Small intestine (tissue), 7 donors: ENCODE data around the gene KERA. TPM values are rescaled to one million over a fixed set of nuclear protein-coding genes. Genes with fewer than 3 reads are reported as not detected.
A peak's percentile ranks its signal among the peaks of the same experiment; 100 is the strongest.
"Not testable (repeated sequence)": the region's sequence is repeated elsewhere in the genome, so short reads cannot be mapped to it uniquely, and the experiment has no call there.

Experiments
- DNase-seq, 2 donors: peaks; one replicate each; pipeline versions ENCODE4 v3.0.0 to v3.0.0-alpha.2; 2013
- FAIRE-seq: peaks from 2 replicates; lab custom pipeline; 2012; peaks lifted over from hg19 to GRCh38; lab: Jason Lieb, UNC
- H3K27ac ChIP-seq, 3 donors: one replicate each; pipeline ENCODE4 v1.5.1; 2013; ENCODE audit warnings: low read length in 2 of 3, mild to moderate bottlenecking in 2 of 3, control low read depth in 1 of 3, inconsistent platforms in 1 of 3, low read depth in 1 of 3, moderate library complexity in 1 of 3
- H3K27me3 ChIP-seq, 3 donors: one replicate each; pipeline ENCODE4 v1.6.1; 2013; ENCODE audit warnings: low read length in 3 of 3, inconsistent platforms in 1 of 3; ENCODE audit not compliant: control insufficient read depth in 3 of 3, insufficient read depth in 3 of 3
- H3K36me3 ChIP-seq, 3 donors: one replicate each; pipeline ENCODE4 v1.6.1; 2013; ENCODE audit warnings: low read length in 3 of 3, inconsistent platforms in 1 of 3, low read depth in 1 of 3, mild to moderate bottlenecking in 1 of 3, moderate library complexity in 1 of 3; ENCODE audit not compliant: control insufficient read depth in 3 of 3, insufficient read depth in 2 of 3
- H3K4me1 ChIP-seq, 3 donors: one replicate each; pipeline ENCODE4 v1.6.1; 2013; ENCODE audit warnings: low read length in 2 of 3, inconsistent platforms in 1 of 3, low read depth in 1 of 3, mild to moderate bottlenecking in 1 of 3, moderate library complexity in 1 of 3; ENCODE audit not compliant: control insufficient read depth in 3 of 3, insufficient read depth in 2 of 3
- H3K4me3 ChIP-seq, 3 donors: one replicate each; pipeline ENCODE4 v1.5.1; 2013; ENCODE audit warnings: low read length in 3 of 3, control low read depth in 1 of 3, inconsistent platforms in 1 of 3, low read depth in 1 of 3, mild to moderate bottlenecking in 1 of 3, moderate library complexity in 1 of 3
- H3K9me3 ChIP-seq, 2 donors: one replicate each; pipeline ENCODE4 v1.6.1; 2013; ENCODE audit warnings: low read depth in 1 of 2, low read length in 1 of 2; ENCODE audit not compliant: control insufficient read depth in 2 of 2, insufficient read depth in 1 of 2
- WGBS, 3 donors: extraction: QIAGEN DNeasy Blood & Tissue Kit; methylation state at CpG; one replicate each; pipeline ENCODE4 v1.1.7; 2013; 5-methylcytosine and 5-hydroxymethylcytosine counted together
- polyA plus RNA-seq, 4 donors: library from polyadenylated mRNA; stranded (reverse) in 3 of 4; unstranded in 1 of 4; fragments of 200-250 nt in 3 of 4; fragments of 120-200 nt in 1 of 4; gene quantifications; one replicate each; pipeline versions ENCODE4 v1.2.1 to v1.2.3, GENCODE V29; 2013
- donor health status: healthy with polysubstance abuse.
- donor health status: control.
- donor health status: control.
- donor health status: Bipolar disorder and iron deficiency.
- donor health status: healthy.

The KERA gene
- polyA plus RNA-seq, 4 donors: 0.03 to 0.10 TPM; not detected in 2

DNA sequence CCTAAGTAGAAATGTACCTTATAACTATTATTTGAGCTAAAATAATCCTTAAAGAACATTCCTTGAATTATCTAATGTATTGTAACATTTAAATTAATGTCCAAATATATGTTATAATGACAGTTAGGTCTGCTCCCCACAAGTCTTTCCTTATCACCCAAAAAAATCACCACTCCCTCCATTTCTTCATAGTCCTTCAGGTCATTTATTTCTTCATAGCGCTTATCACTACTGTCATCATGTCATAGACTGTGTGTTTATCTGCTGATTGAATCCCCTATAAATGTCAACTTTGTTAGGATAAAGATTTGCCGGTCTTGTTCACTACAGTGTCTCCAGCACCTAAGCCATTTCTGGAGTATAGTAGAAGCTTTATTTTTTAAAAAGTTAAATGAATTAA lies 41.5 kb upstream of the KERA start:
- FAIRE-seq (no peak), DNase-seq (no peak)
- 43 to 48% (median 47%) methylated on average over 2 of the region's 2 CpGs for WGBS, 3 donors
- Histone ChIP-seq H3K36me3 (no peaks in the 10 kb centered on the region), H3K27ac (peak overlapping the region in 1 of 3 donors; percentile 73), H3K27me3 (no peaks in the 10 kb centered on the region), H3K4me1 (peaks cover 0 to 6% (median 0%) of the 10 kb centered on the region in 3 donors), H3K4me3 (no peak overlapping the region), H3K9me3 (no peaks in the 10 kb centered on the region)

DNA sequence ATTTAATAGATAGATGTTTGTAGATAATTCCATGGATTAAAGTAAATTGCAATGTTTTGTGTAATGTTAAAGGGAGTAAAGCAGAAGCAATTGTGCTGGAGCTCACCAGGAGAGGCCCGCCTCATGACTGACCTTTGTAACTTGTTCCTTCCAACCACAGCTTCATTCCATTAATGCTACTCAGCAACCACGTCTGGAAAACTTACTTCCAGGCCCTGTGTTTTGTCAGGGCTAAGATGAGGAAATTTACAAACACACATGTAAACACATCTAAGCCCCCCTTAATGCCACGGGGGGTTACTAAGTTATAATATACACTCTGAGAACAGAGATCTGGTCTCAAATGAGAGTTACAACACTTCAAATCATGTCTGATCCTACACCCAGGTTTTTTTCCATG lies 41.1 kb upstream of the KERA start:
- Histone ChIP-seq H3K27ac (peak overlapping the region in 1 of 3 donors; percentile 73), H3K36me3 (no peaks in the 10 kb centered on the region), H3K9me3 (no peaks in the 10 kb centered on the region), H3K27me3 (no peaks in the 10 kb centered on the region), H3K4me3 (no peak overlapping the region), H3K4me1 (peaks cover 0 to 6% (median 0%) of the 10 kb centered on the region in 3 donors)
- DNase-seq: peak; percentile 37 to 69
- 16 to 32% (median 23%) methylated on average over 3 of the region's 3 CpGs for WGBS, 3 donors
- FAIRE-seq: no peak

- no peak for FAIRE-seq
- no peaks in the 10 kb centered on the region for H3K27me3 ChIP-seq
- peaks cover 0 to 6% (median 0%) of the 10 kb centered on the region in 3 donors for H3K4me1 ChIP-seq
- peak overlapping the region in 1 of 3 donors; percentile 26 for H3K27ac ChIP-seq
- no peak overlapping the region for H3K4me3 ChIP-seq
- no peaks in the 10 kb centered on the region for H3K36me3 ChIP-seq
- H3K9me3 ChIP-seq: no peaks in the 10 kb centered on the region
- DNase-seq: no peak
Observed at GRCh38 chr12:91098461-91098860, 40.6 kb upstream of the KERA start.

DNA sequence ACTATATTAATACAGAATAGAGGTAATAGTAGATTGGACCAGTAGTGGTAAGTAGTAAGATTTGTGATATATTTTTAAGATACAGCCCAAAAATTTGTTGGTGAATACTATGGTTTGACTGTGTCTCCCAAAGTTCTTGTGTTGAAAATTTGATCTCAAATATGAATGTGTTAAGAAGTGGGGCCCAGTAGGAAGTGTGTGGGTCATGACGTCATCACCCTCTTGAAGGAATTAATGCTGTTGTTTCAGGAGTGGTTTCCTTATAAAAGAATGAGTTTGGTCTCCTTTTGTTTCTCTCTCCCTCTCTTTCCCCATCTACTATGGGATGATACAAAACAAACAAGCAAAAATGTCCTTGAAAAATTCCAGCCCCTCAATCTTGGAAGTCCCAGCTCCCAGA lies 37.1 kb upstream of the KERA start:
- Histone ChIP-seq H3K27me3 (no peaks in the 10 kb centered on the region), H3K4me1 (peaks cover 0 to 6% (median 0%) of the 10 kb centered on the region in 3 donors), H3K36me3 (no peaks in the 10 kb centered on the region), H3K9me3 (peaks cover 0 to 10% of the 10 kb centered on the region in 2 donors), H3K4me3 (no peak overlapping the region), H3K27ac (no peak overlapping the region)
- 82 to 92% (median 89%) methylated on average over 1 of the region's 1 CpG for WGBS, 3 donors
- FAIRE-seq: no peak
- no peak for DNase-seq

GRCh38 chr12:91094032-91094662 lies 36.3 kb upstream of the KERA start:
- peaks cover 0 to 10% of the 10 kb centered on the region in 2 donors for H3K9me3 ChIP-seq
- DNase-seq (no peak), FAIRE-seq (no peak)
- peaks cover 0 to 6% (median 0%) of the 10 kb centered on the region in 3 donors for H3K4me1 ChIP-seq
- H3K27ac ChIP-seq: no peak overlapping the region
- no peaks in the 10 kb centered on the region for H3K36me3 ChIP-seq
- H3K4me3 ChIP-seq: no peak overlapping the region
- no peaks in the 10 kb centered on the region for H3K27me3 ChIP-seq

DNA sequence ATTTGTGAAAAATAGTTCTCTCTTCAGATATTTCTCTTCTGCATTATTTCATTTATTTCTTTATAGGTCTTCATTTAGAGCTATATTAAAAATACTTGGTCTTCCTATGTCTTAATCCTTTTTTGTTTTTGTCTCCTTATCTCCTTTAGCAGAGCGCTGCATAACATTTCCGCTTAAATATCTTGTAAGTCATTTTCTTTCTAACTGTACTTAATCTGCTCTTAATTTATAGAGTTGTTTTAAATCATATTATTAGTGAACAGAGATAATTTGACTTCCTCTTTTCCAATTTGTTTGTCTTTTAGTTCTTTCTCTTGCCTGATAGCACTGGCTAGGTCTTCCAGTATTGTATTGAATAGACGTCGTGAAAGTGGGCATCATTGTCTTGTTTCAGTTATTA lies 35.5 kb upstream of the KERA start:
- whole genome bisulfite sequencing, 3 donors: 86 to 92% (median 86%) methylated on average over 4 of the region's 4 CpGs
- no peak for FAIRE-seq

GRCh38 chr12:91091916-91092715 lies 34.3 kb upstream of the KERA start:
- no peaks in the 10 kb centered on the region for H3K4me1 ChIP-seq
- 62 to 71% (median 71%) methylated on average over 6 of the region's 6 CpGs for WGBS, 3 donors
- H3K4me3 ChIP-seq: no peak overlapping the region
- H3K36me3 ChIP-seq: no peaks in the 10 kb centered on the region
- H3K27me3 ChIP-seq: no peaks in the 10 kb centered on the region
- H3K27ac ChIP-seq: no peak overlapping the region
- peaks cover 0 to 10% of the 10 kb centered on the region in 2 donors for H3K9me3 ChIP-seq
- DNase-seq (no peak), FAIRE-seq (no peak)

More for the DNA sequence above, 35.5 kb upstream of the KERA start:
- no peaks in the 10 kb centered on the region for H3K27me3 ChIP-seq
- H3K27ac ChIP-seq: no peak overlapping the region
- no peak for DNase-seq
- peaks cover 0 to 10% of the 10 kb centered on the region in 2 donors for H3K9me3 ChIP-seq
- H3K4me1 ChIP-seq: peaks cover 0 to 2% (median 0%) of the 10 kb centered on the region in 3 donors
- no peak overlapping the region for H3K4me3 ChIP-seq
- H3K36me3 ChIP-seq: no peaks in the 10 kb centered on the region

GRCh38 chr12:91089953-91090352 lies 32.1 kb upstream of the KERA start:
- WGBS, 3 donors: 79 to 88% (median 82%) methylated on average over 2 of the region's 2 CpGs
- H3K36me3 ChIP-seq: not testable (repeated sequence)

More at GRCh38 chr12:91089953-91090352, 32.1 kb upstream of the KERA start:
- H3K27ac ChIP-seq, H3K4me1 ChIP-seq, FAIRE-seq, H3K4me3 ChIP-seq, DNase-seq, H3K27me3 ChIP-seq: not testable (repeated sequence)
- peaks cover 0 to 10% of the 10 kb centered on the region in 2 donors for H3K9me3 ChIP-seq
